K562 (cell line): ENCODE results near the gene NAA80. TPM values are rescaled to one million over a fixed set of nuclear protein-coding genes. Genes with fewer than 3 reads are reported as not detected.

Experiments used
- ATAC-seq: fragments of 200-7000 bp; cut with Tn5 transposase; 3 replicates; pipeline ENCODE4 v1.9.1; 2020; ENCODE audit warnings: moderate library complexity
- BruUV-seq: library from RNA; stranded (reverse); fragments of 400-500 nt; replicated peaks from 2 replicates; lab custom pipeline; 2021; lab: Mats Ljungman, UMichigan
- CTCF ChIA-PET: fragments of 300-600 bp; formaldehyde crosslinking; extraction: SDS; loops from one replicate; lab custom pipeline; 2021; ENCODE audit warnings: low intra/inter-chr PET ratio; lab: Yijun Ruan, JAX
- POLR2A ChIA-PET: fragments of 300-600, 350-650 bp; sonication (Branson Sonifier 250); formaldehyde crosslinking; extraction: SDS; loops from one replicate; lab custom pipeline; 2021; ENCODE audit warnings: antibody characterized with exemption, inconsistent platforms; lab: Yijun Ruan, JAX
- DNase-seq, 4 experiments: peaks; one replicate each; pipeline versions ENCODE4 v3.0.0 to v3.0.0-alpha.2; 2011 to 2018; ENCODE audit warnings: low spot score in 3 of 4, mixed read lengths in 3 of 4; ENCODE audit errors: extremely low read depth in 1 of 4
- FAIRE-seq: peaks from 2 replicates; lab custom pipeline; 2011; peaks lifted over from hg19 to GRCh38; lab: Jason Lieb, UNC
- H2AFZ ChIP-seq: 2 replicates; pipeline ENCODE4 v1.6.0; 2011; ENCODE audit warnings: low read depth, low read length, control low read depth, inconsistent platforms
- H3K27ac ChIP-seq: fragments of 200-600 bp; 3 replicates; pipeline ENCODE4 v1.8.0; 2011; ENCODE audit warnings: low read depth, mild to moderate bottlenecking, control low read depth, inconsistent platforms, low read length, moderate library complexity, mixed read lengths; ENCODE audit errors: extremely low read depth
- H3K27me3 ChIP-seq, 2 experiments: fragments of 300-600 bp in 1 of 2; 2 replicates in 1 of 2; 3 replicates in 1 of 2; pipeline versions ENCODE4 v1.6.0 to v1.8.0; 2011; ENCODE audit warnings: inconsistent platforms in 2 of 2, low read length in 2 of 2, mild to moderate bottlenecking in 1 of 2, mixed read lengths in 1 of 2, moderate library complexity in 1 of 2; ENCODE audit not compliant: control insufficient read depth in 2 of 2, insufficient read depth in 2 of 2
- H3K36me3 ChIP-seq: fragments of 300-600 bp; 3 replicates; pipeline ENCODE4 v1.8.0; 2011; ENCODE audit warnings: mild to moderate bottlenecking, low read length, inconsistent platforms; ENCODE audit not compliant: control insufficient read depth, insufficient read depth
- H3K4me1 ChIP-seq, 2 experiments: fragments of 200-600 bp in 1 of 2; replicated peaks in 1 of 2; 2 replicates in 1 of 2; 3 replicates in 1 of 2; pipeline versions ENCODE4 v1.5.1 to v1.8.0; 2011; ENCODE audit warnings: inconsistent platforms in 2 of 2, low read length in 2 of 2, mild to moderate bottlenecking in 1 of 2, mixed read lengths in 1 of 2, moderate library complexity in 1 of 2; ENCODE audit not compliant: control insufficient read depth in 2 of 2, insufficient read depth in 2 of 2
- H3K4me2 ChIP-seq: 2 replicates; pipeline ENCODE4 v1.6.1; 2011; ENCODE audit warnings: low read length, control low read depth, inconsistent platforms, mixed read lengths; ENCODE audit not compliant: insufficient read depth
- H3K4me3 ChIP-seq: fragments of 200-600 bp; sonication (generic), shearing (Covaris generic); 2 replicates; pipeline ENCODE4 v1.5.1; 2016; ENCODE audit warnings: control low read depth, inconsistent platforms
- H3K79me2 ChIP-seq: fragments of 200-600 bp; 3 replicates; pipeline ENCODE4 v1.8.0; 2011; ENCODE audit warnings: low read length, inconsistent platforms; ENCODE audit not compliant: control insufficient read depth, insufficient read depth
- H3K9ac ChIP-seq, 2 experiments: 2 replicates each; pipeline versions ENCODE4 v1.6.0 to v1.6.1; 2011; ENCODE audit warnings: low read depth in 2 of 2, low read length in 2 of 2, control low read depth in 1 of 2, inconsistent platforms in 1 of 2, mild to moderate bottlenecking in 1 of 2, mixed read lengths in 1 of 2; ENCODE audit not compliant: insufficient read depth in 1 of 2
- H3K9me1 ChIP-seq: one replicate; pipeline ENCODE4 v1.6.0; 2011; ENCODE audit warnings: inconsistent platforms, mild to moderate bottlenecking, low read length, moderate library complexity; ENCODE audit not compliant: control insufficient read depth, insufficient read depth
- H3K9me3 ChIP-seq: replicated peaks from 2 replicates; pipeline ENCODE4 v1.5.1; 2011; ENCODE audit warnings: low read depth, low read length, inconsistent platforms; ENCODE audit not compliant: control insufficient read depth, insufficient read depth
- H4K20me1 ChIP-seq: replicated peaks from 2 replicates; pipeline ENCODE4 v1.6.1; 2011; ENCODE audit warnings: low read length, inconsistent platforms, mixed read lengths; ENCODE audit not compliant: control insufficient read depth, insufficient read depth
- HDAC3 ChIP-seq: fragments of 450-650 bp; IDR thresholded peaks from 2 replicates; pipeline ENCODE4 v1.6.1; 2018; ENCODE audit warnings: borderline replicate concordance, mild to moderate bottlenecking, moderate library complexity; ENCODE audit not compliant: partially characterized antibody
- POLR2A ChIP-seq: fragments of 450-650 bp; conservative IDR thresholded peaks from 2 replicates; pipeline ENCODE4 v1.6.1; 2016
- POLR2G ChIP-seq: fragments of 200-400 bp; formaldehyde crosslinking; IDR thresholded peaks from 2 replicates; pipeline ENCODE4 v1.6.1; 2017; ENCODE audit warnings: low read depth, mild to moderate bottlenecking, antibody characterized with exemption, low read length, moderate library complexity
- POLR3A ChIP-seq: IDR thresholded peaks from 2 replicates; pipeline ENCODE4 v1.6.1; 2011; ENCODE audit warnings: borderline replicate concordance, mild to moderate bottlenecking, moderate library complexity; ENCODE audit not compliant: insufficient read length, insufficient read depth; ENCODE audit errors: extremely low read depth
- RUNX1 ChIP-seq: sonication (generic); IDR thresholded peaks from 2 replicates; pipeline ENCODE4 v1.6.1; 2016; ENCODE audit warnings: antibody characterized with exemption, low read depth
- TEAD1 ChIP-seq, 2 experiments: fragments of 450-650 bp in 1 of 2; sonication (generic) in 1 of 2; formaldehyde crosslinking; IDR thresholded peaks; 2 replicates each; pipeline versions ENCODE4 v1.4.0 to v1.8.0; 2020 to 2022; ENCODE audit warnings: mild to moderate bottlenecking in 2 of 2, missing genetic modification reagents in 1 of 2
- ZBTB33 ChIP-seq: sonication (generic); formaldehyde crosslinking; IDR thresholded peaks from 2 replicates; pipeline ENCODE4 v1.8.1; 2023; ENCODE audit warnings: mild to moderate bottlenecking, missing genetic modification reagents
- ZNF830 ChIP-seq: fragments of 250-450 bp; sonication (Bioruptor Pico); IDR thresholded peaks from 2 replicates; pipeline ENCODE4 v1.5.0; 2021; ENCODE audit warnings: mild to moderate bottlenecking
- WGBS: fragments of 100-300 bp; shearing (Covaris generic); methylation state at CpG from one replicate; pipeline ENCODE4 v1.1.6; 2016; ENCODE audit warnings: low coverage, mixed read lengths; ENCODE audit not compliant: insufficient coverage; ENCODE audit errors: missing lambda C conversion rate; 5-methylcytosine and 5-hydroxymethylcytosine counted together
- in situ Hi-C: fragments of 300-500 bp; cut with MboI; formaldehyde crosslinking; loops from 4 replicates; pipeline ENCODE4 v1.15.0; 2018; ENCODE audit warnings: inconsistent platforms, mixed read lengths
- intact Hi-C: fragments of 100-400 bp; cut with micrococcal nuclease; formaldehyde crosslinking; loops from 2 replicates; pipeline ENCODE4 v1.14.2; 2022
- polyA plus RNA-seq, 8 experiments: library from polyadenylated mRNA; depleted of rRNA in 4 of 8; stranded (reverse) in 5 of 8; unstranded in 3 of 8; fragments of >200 nt; fragmentation: Nextera tagmentation in 2 of 8; fragmentation: Illumina TruSeq in 1 of 8; extraction: Ambion mirVana in 2 of 8; extraction: Trizol in 1 of 8; gene quantifications; 2 replicates each; pipeline versions ENCODE4 v1.2.1 to v1.2.3, GENCODE V29; 2011 to 2014; ENCODE audit warnings: inconsistent platforms in 1 of 8, missing spikeins in 1 of 8
- total RNA-seq, 7 experiments: library from RNA; depleted of rRNA in 6 of 7; stranded (reverse); fragments of >200 nt in 6 of 7; fragmentation: Illumina TruSeq in 2 of 7; extraction: Trizol in 2 of 7; gene quantifications; 2 replicates each; pipeline versions ENCODE4 v1.2.1 to v1.2.3, GENCODE V29; 2011 to 2021; ENCODE audit warnings: low replicate concordance in 1 of 7

The NAA80 gene
- total and polyA plus RNA-seq, 9 of the 15 experiments (the other 6 are each of a cell fraction or from before 2014, with no cell fraction given), result 0.82 to 24.0 (median 8.6) TPM

GRCh38 chr3:50259432-50260026, 39.7 kb downstream of the NAA80 start:
- in situ Hi-C loops, result no loop called here
- ATAC-seq, result peak; percentile 20
- 37% methylated on average over 11 of the region's 18 CpGs for WGBS

GRCh38 chr3:50258979-50259378, 40.2 kb downstream of the NAA80 start:
- Histone ChIP-seq H3K9me3 (peaks cover 4% of the 10 kb centered on the region; the same call in 1 of the 2 replicates), H3K9me1 (no peaks in the 10 kb centered on the region), H3K9ac (no peak overlapping the region), H3K4me3 (no peak overlapping the region), H3K27me3 (no peaks in the 10 kb centered on the region), H2AFZ (no peak overlapping the region), H4K20me1 (no peaks in the 10 kb centered on the region), H3K79me2 (peaks cover 3% of the 10 kb centered on the region; the same call in 1 of the 3 replicates), H3K4me1 (peaks cover 3 to 28% of the 10 kb centered on the region in 2 experiments; a peak in 4 of 5 replicates), H3K36me3 (peaks cover 26% of the 10 kb centered on the region; the same call in 2 of the 3 replicates), H3K4me2 (no peak overlapping the region), H3K27ac (no peak overlapping the region)
- TF ChIP-seq ZBTB33 (CRISPR knock-in tag) (0 out of 2 replicates have a peak, but pooled peaks have one; percentile 51), POLR2G (peak; percentile 24; the same call in 1 of the 2 replicates), POLR3A (no peak)
- WGBS, result 77% methylated on average over 4 of the region's 16 CpGs
- intact Hi-C loops (no loop called here), in situ Hi-C loops (no loop called here)
- BruUV-seq, result no TSS peak
- CTCF ChIA-PET, result interaction anchor here (1.0 to 1.7 kb wide), 2 partner anchors 15 to 283 kb away, joined by 5 read pairs; no protein-coding TSS in a partner anchor
- FAIRE-seq, result no peak
- ATAC-seq, result no peak
- no peak for DNase-seq
- POLR2A ChIA-PET, result interaction anchor here (0.9 to 1.7 kb wide), 2 partner anchors 9 to 13 kb away, joined by 4 to 8 read pairs; no protein-coding TSS in a partner anchor

More at GRCh38 chr3:50259432-50260026, 39.7 kb downstream of the NAA80 start:
- CTCF ChIA-PET, result interaction anchor here (1.0 to 1.7 kb wide), 3 partner anchors 15 to 283 kb away, joined by 3 to 5 read pairs (median 5); no protein-coding TSS in a partner anchor
- H3K4me2 ChIP-seq, result peak overlapping the region; percentile 69
- no TSS peak for BruUV-seq
- FAIRE-seq (no peak), DNase-seq (no peak)
- TF ChIP-seq POLR2A, result 0 out of 2 replicates have a peak, but pooled peaks have one; percentile 3
- TF ChIP-seq RUNX1, result 0 out of 2 replicates have a peak, but pooled peaks have one; percentile 10
- 0 out of 2 replicates have a peak, but pooled peaks have one; percentile 35 for TF ChIP-seq ZNF830 (CRISPR knock-in tag)
- TF ChIP-seq TEAD1 (CRISPR knock-in tag; IDR thresholded peaks at IDR 0.05), result no peak
- no peak for TF ChIP-seq HDAC3
- H3K9ac ChIP-seq, result peak overlapping the region; percentile 73 to 84; a peak in 3 of 4 replicates
- POLR2A ChIA-PET, result interaction anchor here (0.5 to 1.7 kb wide), 6 partner anchors 9 to 1882 kb away, joined by 3 to 8 read pairs (median 4); no protein-coding TSS in a partner anchor
- intact Hi-C loops, result no loop called here
- H3K4me1 ChIP-seq, result peaks cover 6 to 33% of the 10 kb centered on the region in 2 experiments; a peak in 4 of 5 replicates
- peak overlapping the region; percentile 84 for H2AFZ ChIP-seq
- no peaks in the 10 kb centered on the region for H3K9me1 ChIP-seq
- H3K36me3 ChIP-seq, result peaks cover 26% of the 10 kb centered on the region; the same call in 2 of the 3 replicates
- peaks cover 3% of the 10 kb centered on the region; the same call in 1 of the 3 replicates for H3K79me2 ChIP-seq
- no peak overlapping the region for H3K4me3 ChIP-seq
- H4K20me1 ChIP-seq, result no peaks in the 10 kb centered on the region
- H3K9me3 ChIP-seq, result peaks cover 4% of the 10 kb centered on the region; the same call in 1 of the 2 replicates
- H3K27me3 ChIP-seq, result no peaks in the 10 kb centered on the region
- peak overlapping the region; percentile 84; the same call in 2 of the 3 replicates for H3K27ac ChIP-seq
